Measurements from ENCODE around the gene MED13L. TPM values are rescaled to one million over a fixed set of nuclear protein-coding genes. Genes with fewer than 3 reads are reported as not detected.

Gene MED13L
- total and polyA plus RNA-seq, 2 donors (not counting 1 experiment from before 2014, with no cell fraction given): 20.3 to 207 TPM

DNA sequence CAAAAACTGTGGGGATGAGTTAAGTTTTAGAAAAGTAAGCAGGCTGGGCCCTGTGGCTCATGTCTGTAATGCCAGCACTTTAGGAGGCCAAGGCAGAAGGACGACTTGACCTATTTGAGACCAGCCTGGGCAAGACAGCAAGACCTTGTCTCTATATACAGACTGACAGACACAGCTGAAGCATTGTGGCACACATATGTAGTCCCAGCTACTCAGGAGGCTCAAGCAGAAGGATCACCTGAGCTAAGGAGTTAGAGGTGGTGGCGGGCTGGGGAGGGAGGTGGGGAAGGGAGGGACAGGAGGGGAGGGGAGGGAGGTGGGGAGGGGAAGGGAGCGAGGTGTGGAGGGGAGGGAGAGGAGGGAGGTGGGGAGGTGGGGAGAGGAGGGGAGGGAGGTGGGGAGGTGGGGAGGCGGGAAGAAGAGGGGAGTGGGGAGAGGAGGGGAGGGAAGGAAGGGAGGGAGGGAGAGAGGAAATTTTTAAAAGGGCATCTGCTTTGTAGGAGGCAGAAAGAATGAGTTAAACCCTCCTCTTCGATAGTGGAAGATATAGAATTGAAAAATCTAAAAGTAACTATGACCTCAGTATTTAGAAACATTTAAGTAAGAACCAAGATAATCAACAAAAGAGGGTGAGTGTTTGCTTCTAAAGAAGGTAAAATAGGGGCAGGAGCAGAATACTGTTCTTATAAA, 30.9 kb downstream of the MED13L start:
- intact Hi-C loops (cut with micrococcal nuclease): no loop called here
- ChIA-PET POLR2A (no interaction called here), CTCF (interaction anchor here (0.6 to 3.9 kb wide), 7 partner anchors 10 to 477 kb away, joined by 3 to 18 read pairs (median 3); no protein-coding TSS in a partner anchor)
- H3K27ac ChIP-seq (ENCODE audit: low read length in 2 of 2): no peak overlapping the region
- no peaks in the 10 kb centered on the region for H3K27me3 Mint-ChIP-seq
- ATAC-seq (ENCODE audit: low read depth) (no peak), DNase-seq (no peak)
- peak overlapping the region; percentile 17 for H3K27ac Mint-ChIP-seq
- peaks cover 41 to 60% of the 10 kb centered on the region in 2 donors for H3K4me1 ChIP-seq (ENCODE audit: control insufficient read depth in 2 of 2, insufficient read depth in 2 of 2, low read length in 2 of 2)
- H3K79me2 ChIP-seq (ENCODE audit: control insufficient read depth, insufficient read depth, low read length): peaks cover 99% of the 10 kb centered on the region
- peak overlapping the region; percentile 18 for H3K4me3 Mint-ChIP-seq
- H3K36me3 ChIP-seq (replicated peaks in 1 of 2; ENCODE audit: control extremely low read depth in 1 of 2, control insufficient read depth in 1 of 2, extremely low read depth in 1 of 2, insufficient read depth in 2 of 2, low read length in 1 of 2): no peaks in the 10 kb centered on the region
- no peak overlapping the region for H2AFZ ChIP-seq (ENCODE audit: insufficient read depth, low read depth, low read length, poor library complexity, severe bottlenecking)
- peaks cover 63% of the 10 kb centered on the region for H4K20me1 ChIP-seq (ENCODE audit: control insufficient read depth, insufficient read depth, low read length, poor library complexity, severe bottlenecking)
- no peaks in the 10 kb centered on the region for H3K27me3 ChIP-seq (replicated peaks in 1 of 4; ENCODE audit: control extremely low read depth in 1 of 4, control insufficient read depth in 3 of 4, insufficient read depth in 4 of 4, low read length in 3 of 4)
- 83% methylated on average over 1 of the region's 5 CpGs for WGBS (ENCODE audit: insufficient coverage)
- TF ChIP-seq CTCF (IDR thresholded peaks at IDR 0.05) (no peak), EZH2 (IDR thresholded peaks at IDR 0.05; ENCODE audit: borderline replicate concordance, insufficient read depth, low read depth, low read length, poor library complexity, severe bottlenecking) (no peak)
- H3K9me3 ChIP-seq (ENCODE audit: control extremely low read depth in 1 of 3, control insufficient read depth in 2 of 3, insufficient read depth in 1 of 3, low read length in 2 of 3): peaks cover 2 to 11% (median 6%) of the 10 kb centered on the region in 3 donors
- H3K9me3 Mint-ChIP-seq (ENCODE audit: insufficient read depth): peaks cover under 1% of the 10 kb centered on the region
- peaks cover 68% of the 10 kb centered on the region for H3K4me1 Mint-ChIP-seq
- H3K4me3 ChIP-seq (ENCODE audit: control extremely low read depth in 1 of 5, extremely low read depth in 1 of 5, insufficient read depth in 1 of 5, low read depth in 2 of 5, low read length in 4 of 5): no peak overlapping the region
- H3K9ac ChIP-seq (ENCODE audit: low read length): no peak overlapping the region
- H3K4me2 ChIP-seq (replicated peaks; ENCODE audit: low read depth, low read length, poor library complexity, severe bottlenecking): no peak overlapping the region

DNA sequence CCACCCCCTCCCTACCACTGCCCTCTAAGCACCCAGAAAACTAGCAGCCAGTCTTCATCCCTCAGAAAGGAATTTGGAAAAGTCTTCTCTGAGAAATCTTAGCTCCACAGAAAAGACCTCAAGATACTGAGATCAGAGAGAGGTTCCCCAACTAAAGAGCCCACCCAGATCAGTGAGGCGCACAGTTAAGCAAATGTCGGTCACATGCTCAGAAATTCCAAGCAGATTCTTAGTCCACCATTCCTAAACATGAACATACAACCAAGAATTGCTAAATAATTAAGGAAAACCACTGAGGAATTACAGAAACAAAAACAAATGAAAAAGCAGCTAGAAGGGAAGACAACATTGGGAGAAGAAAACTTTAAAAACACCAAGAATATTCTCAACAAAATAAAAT, 32.3 kb downstream of the MED13L start:
- no peaks in the 10 kb centered on the region for H3K36me3 ChIP-seq (replicated peaks in 1 of 2; ENCODE audit: control extremely low read depth in 1 of 2, control insufficient read depth in 1 of 2, extremely low read depth in 1 of 2, insufficient read depth in 2 of 2, low read length in 1 of 2)
- no CpG with 5 or more reads among the region's 2 CpGs for WGBS (ENCODE audit: insufficient coverage)
- H3K79me2 ChIP-seq (ENCODE audit: control insufficient read depth, insufficient read depth, low read length): peaks cover 99% of the 10 kb centered on the region
- ChIA-PET POLR2A (no interaction called here), CTCF (interaction anchor here (1.0 to 3.9 kb wide), 6 partner anchors 9 to 31 kb away, joined by 3 to 18 read pairs (median 4); no protein-coding TSS in a partner anchor)
- no peaks in the 10 kb centered on the region for H3K27me3 ChIP-seq (replicated peaks in 1 of 4; ENCODE audit: control extremely low read depth in 1 of 4, control insufficient read depth in 3 of 4, insufficient read depth in 4 of 4, low read length in 3 of 4)
- peaks cover 74% of the 10 kb centered on the region for H3K4me1 Mint-ChIP-seq
- no peaks in the 10 kb centered on the region for H3K27me3 Mint-ChIP-seq
- intact Hi-C loops (cut with micrococcal nuclease): loop anchor here (2.0 kb wide), 1 partner anchor 14 kb away; no protein-coding TSS in a partner anchor
- peak overlapping the region; percentile 12 for H3K4me2 ChIP-seq (replicated peaks; ENCODE audit: low read depth, low read length, poor library complexity, severe bottlenecking)
- ATAC-seq (ENCODE audit: low read depth) (no peak), DNase-seq (no peak)
- H3K27ac Mint-ChIP-seq: peak overlapping the region; percentile 41
- peak overlapping the region in 1 of 2 donors; percentile 54 for H3K27ac ChIP-seq (ENCODE audit: low read length in 2 of 2)
- TF ChIP-seq CTCF (IDR thresholded peaks at IDR 0.05) (no peak), EZH2 (IDR thresholded peaks at IDR 0.05; ENCODE audit: borderline replicate concordance, insufficient read depth, low read depth, low read length, poor library complexity, severe bottlenecking) (no peak)
- H3K9me3 Mint-ChIP-seq (ENCODE audit: insufficient read depth): no peaks in the 10 kb centered on the region
- H3K9me3 ChIP-seq (ENCODE audit: control extremely low read depth in 1 of 3, control insufficient read depth in 2 of 3, insufficient read depth in 1 of 3, low read length in 2 of 3): peaks cover under 1 to 6% (median 2%) of the 10 kb centered on the region in 3 donors
- no peak overlapping the region for H3K4me3 ChIP-seq (ENCODE audit: control extremely low read depth in 1 of 5, extremely low read depth in 1 of 5, insufficient read depth in 1 of 5, low read depth in 2 of 5, low read length in 4 of 5)
- peaks cover 63% of the 10 kb centered on the region for H4K20me1 ChIP-seq (ENCODE audit: control insufficient read depth, insufficient read depth, low read length, poor library complexity, severe bottlenecking)
- H3K4me1 ChIP-seq (ENCODE audit: control insufficient read depth in 2 of 2, insufficient read depth in 2 of 2, low read length in 2 of 2): peaks cover 41 to 60% of the 10 kb centered on the region in 2 donors
- peak overlapping the region; percentile 40 for H3K4me3 Mint-ChIP-seq
- H3K9ac ChIP-seq (ENCODE audit: low read length): no peak overlapping the region
- H2AFZ ChIP-seq (ENCODE audit: insufficient read depth, low read depth, low read length, poor library complexity, severe bottlenecking): no peak overlapping the region

All from B cell (primary cell).